Mesothelial cell of epicardium (in vitro differentiated cells): Measurements from ENCODE around the gene LSS. TPM values are rescaled to one million over a fixed set of nuclear protein-coding genes. Genes with fewer than 3 reads are reported as not detected.

Experiments used
- DNase-seq, 2 experiments: peaks; one replicate each; pipeline ENCODE4 v3.0.0; 2021; ENCODE audit warnings: low spot score in 2 of 2; ENCODE audit not compliant: unreplicated experiment in 2 of 2
- H3K27ac Mint-ChIP-seq: 2 replicates; pipeline ENCODE4 v1.8.0; 2021; ENCODE audit warnings: mixed read lengths
- H3K27me3 Mint-ChIP-seq: 2 replicates; pipeline ENCODE4 v1.8.0; 2021; ENCODE audit warnings: low read depth, mixed read lengths
- H3K36me3 Mint-ChIP-seq: 2 replicates; pipeline ENCODE4 v1.8.0; 2021; ENCODE audit warnings: mixed read lengths
- H3K4me1 Mint-ChIP-seq: 2 replicates; pipeline ENCODE4 v1.8.0; 2021; ENCODE audit warnings: mixed read lengths
- H3K4me3 Mint-ChIP-seq: 2 replicates; pipeline ENCODE4 v1.8.0; 2021; ENCODE audit warnings: mild to moderate bottlenecking, moderate library complexity, mixed read lengths
- H3K9me3 Mint-ChIP-seq: 2 replicates; pipeline ENCODE4 v1.8.0; 2021; ENCODE audit warnings: mixed read lengths
- CTCF ChIP-seq: fragments of 200-600 bp; sonication (generic); IDR thresholded peaks from one replicate; pipeline ENCODE4 v1.5.0; 2021; ENCODE audit warnings: antibody characterized with exemption; ENCODE audit not compliant: unreplicated experiment
- total RNA-seq: library from RNA; stranded (reverse); gene quantifications from 3 replicates; pipeline ENCODE4 v1.2.1, GENCODE V29; 2021

Gene LSS
- total RNA-seq, 1 donor from 2014 or later = 85.8 TPM

- Mint-ChIP-seq H3K27ac (no peak overlapping the region), H3K27me3 (no peaks in the 10 kb centered on the region)
- DNase-seq = no peak
These were observed 16.5 kb downstream of the LSS start for GRCh38 chr21:46211786-46212720.

GRCh38 chr21:46211376-46211775 lies 17.2 kb downstream of the LSS start:
- Mint-ChIP-seq H3K4me3 (no peak overlapping the region), H3K4me1 (no peaks in the 10 kb centered on the region), H3K27ac (no peak overlapping the region), H3K36me3 (peaks cover 13% of the 10 kb centered on the region), H3K27me3 (no peaks in the 10 kb centered on the region), H3K9me3 (no peaks in the 10 kb centered on the region)
- no peak for TF ChIP-seq CTCF
- DNase-seq = no peak

More at GRCh38 chr21:46211786-46212720, 16.5 kb downstream of the LSS start:
- TF ChIP-seq CTCF = no peak
- Mint-ChIP-seq H3K4me3 (no peak overlapping the region), H3K9me3 (no peaks in the 10 kb centered on the region), H3K36me3 (peaks cover 13% of the 10 kb centered on the region), H3K4me1 (no peaks in the 10 kb centered on the region)

- H3K36me3 Mint-ChIP-seq = peaks cover 14% of the 10 kb centered on the region
- TF ChIP-seq CTCF = no peak
- no peaks in the 10 kb centered on the region for H3K27me3 Mint-ChIP-seq
- no peak overlapping the region for H3K4me3 Mint-ChIP-seq
- H3K4me1 Mint-ChIP-seq = no peaks in the 10 kb centered on the region
- no peak for DNase-seq
- no peak overlapping the region for H3K27ac Mint-ChIP-seq
- H3K9me3 Mint-ChIP-seq = no peaks in the 10 kb centered on the region
These were observed 18.0 kb downstream of the LSS start for GRCh38 chr21:46210378-46211136.

GRCh38 chr21:46208761-46209721 lies 19.5 kb downstream of the LSS start:
- Mint-ChIP-seq H3K9me3 (no peaks in the 10 kb centered on the region), H3K4me3 (no peak overlapping the region), H3K27me3 (no peaks in the 10 kb centered on the region), H3K36me3 (peaks cover 24% of the 10 kb centered on the region), H3K27ac (no peak overlapping the region), H3K4me1 (no peaks in the 10 kb centered on the region)
- no peak for TF ChIP-seq CTCF
- DNase-seq = no peak
